Measurements from ENCODE around the gene TADA3.

- TF ChIP-seq CTCF (conservative IDR thresholded peaks at IDR 0.05; ENCODE audit: low read depth, low read length), result no peak
- TF ChIP-seq EZH2 (IDR thresholded peaks at IDR 0.05; ENCODE audit: low read length, unreplicated experiment), result no peak
- TF ChIP-seq EZH2phosphoT487 (IDR thresholded peaks at IDR 0.05; ENCODE audit: borderline replicate concordance, low read length), result no peak
These were observed 6.7 kb downstream of the TADA3 start for GRCh38 chr3:9785602-9786001.

Measured in PC-3 (cell line).